HCT116 (cell line): ENCODE measurements around the gene SLC35F6. TPM values are rescaled to one million over a fixed set of nuclear protein-coding genes. Genes with fewer than 3 reads are reported as not detected.

Experiments
- ATAC-seq: fragments of 200-7000 bp; cut with Tn5 transposase; 2 replicates; pipeline ENCODE4 v1.9.1; 2020; ENCODE audit warnings: mild to moderate bottlenecking, moderate library complexity
- BruUV-seq: library from RNA; stranded (reverse); fragments of 400-500 nt; replicated peaks from 2 replicates; lab custom pipeline; 2021; lab: Mats Ljungman, UMichigan
- CTCF ChIA-PET: fragments of 300-600 bp; sonication (Branson Sonifier 250); formaldehyde crosslinking; loops from one replicate; lab custom pipeline; 2021; ENCODE audit warnings: antibody characterized with exemption; lab: Charles Lee
- POLR2A ChIA-PET: fragments of 300-600, 350-600 bp; sonication (Branson Sonifier 250); formaldehyde crosslinking; loops from one replicate; lab custom pipeline; 2021; ENCODE audit warnings: antibody characterized with exemption; lab: Charles Lee
- RAD21 ChIA-PET, 2 experiments: fragments of 300-600 bp; sonication (Branson Sonifier 250); formaldehyde crosslinking; loops; one replicate each; lab custom pipeline; 2023; ENCODE audit warnings: low total read pairs in 2 of 2; ENCODE audit not compliant: uncharacterized antibody in 2 of 2, unreplicated experiment in 2 of 2, low non-redundant PET in 1 of 2; lab: Charles Lee
- DNase-seq: peaks from one replicate; pipeline ENCODE4 v3.0.0-alpha.2; 2010; ENCODE audit warnings: low read depth, low spot score
- H2AFZ ChIP-seq: fragments of 200-600 bp; shearing (Covaris generic), sonication (generic); 2 replicates; pipeline ENCODE4 v1.6.1; 2017; ENCODE audit warnings: low read depth, mixed run types, mixed read lengths, antibody characterized with exemption, low read length; ENCODE audit not compliant: poor library complexity, severe bottlenecking
- H3K27ac ChIP-seq: 2 replicates; pipeline ENCODE4 v1.5.1; 2012; ENCODE audit warnings: low read depth, low read length
- H3K27me3 ChIP-seq: fragments of 200-600 bp; sonication (generic); 2 replicates; pipeline ENCODE4 v1.6.1; 2016; ENCODE audit warnings: mixed run types, low read length, mixed read lengths; ENCODE audit not compliant: insufficient read depth
- H3K36me3 ChIP-seq, 2 experiments: fragments of 200-500 bp in 1 of 2; fragments of 200-600 bp in 1 of 2; sonication (Bioruptor generic) in 1 of 2; sonication (generic) in 1 of 2; 2 replicates each; pipeline versions ENCODE4 v1.5.1 to v1.6.1; 2014 to 2016; ENCODE audit warnings: low read length in 2 of 2, inconsistent platforms in 1 of 2, mixed read lengths in 1 of 2, mixed run types in 1 of 2; ENCODE audit not compliant: insufficient read depth in 2 of 2, control insufficient read depth in 1 of 2
- H3K4me1 ChIP-seq, 2 experiments: fragments of 200-600 bp in 1 of 2; sonication (generic) in 1 of 2; 2 replicates each; pipeline versions ENCODE4 v1.5.1 to v1.6.1; 2012 to 2017; ENCODE audit warnings: low read length in 2 of 2, inconsistent platforms in 1 of 2, mild to moderate bottlenecking in 1 of 2, mixed read lengths in 1 of 2, mixed run types in 1 of 2, moderate library complexity in 1 of 2; ENCODE audit not compliant: insufficient read depth in 2 of 2, control insufficient read depth in 1 of 2
- H3K4me2 ChIP-seq: fragments of 200-600 bp; sonication (generic); 2 replicates; pipeline ENCODE4 v1.6.1; 2017; ENCODE audit warnings: mixed run types, low read length, mixed read lengths
- H3K4me3 ChIP-seq, 2 experiments: fragments of 200-600 bp in 1 of 2; sonication (generic) in 1 of 2; replicated peaks in 1 of 2; 2 replicates each; pipeline ENCODE4 v1.5.1; 2011 to 2016; ENCODE audit warnings: low read length in 2 of 2, control low read depth in 1 of 2, low read depth in 1 of 2, mild to moderate bottlenecking in 1 of 2, mixed read lengths in 1 of 2, mixed run types in 1 of 2
- H3K79me2 ChIP-seq: fragments of 200-600 bp; sonication (generic); 2 replicates; pipeline ENCODE4 v1.6.1; 2017; ENCODE audit warnings: mild to moderate bottlenecking, mixed run types, low read length, moderate library complexity, mixed read lengths; ENCODE audit not compliant: insufficient read depth
- H3K9ac ChIP-seq: fragments of 200-600 bp; sonication (generic); 2 replicates; pipeline ENCODE4 v1.6.1; 2016; ENCODE audit warnings: low read length, mixed read lengths
- H3K9me2 ChIP-seq: fragments of 200-600 bp; sonication (generic), shearing (Covaris generic); 2 replicates; pipeline ENCODE4 v1.6.1; 2017; ENCODE audit warnings: mixed run types, mild to moderate bottlenecking, moderate library complexity; ENCODE audit not compliant: insufficient read depth
- H3K9me3 ChIP-seq, 2 experiments: fragments of 200-500 bp in 1 of 2; fragments of 200-600 bp in 1 of 2; sonication (Bioruptor generic) in 1 of 2; sonication (generic) in 1 of 2; 2 replicates each; pipeline ENCODE4 v1.6.1; 2014 to 2017; ENCODE audit warnings: low read length in 2 of 2, mixed read lengths in 2 of 2, inconsistent platforms in 1 of 2, low read depth in 1 of 2, mild to moderate bottlenecking in 1 of 2, mixed run types in 1 of 2, moderate library complexity in 1 of 2; ENCODE audit not compliant: control insufficient read depth in 1 of 2, insufficient read depth in 1 of 2
- H4K20me1 ChIP-seq: fragments of 200-600 bp; sonication (generic), shearing (Covaris generic); 2 replicates; pipeline ENCODE4 v1.6.1; 2017; ENCODE audit warnings: mixed run types, mild to moderate bottlenecking, moderate library complexity; ENCODE audit not compliant: insufficient read depth
- CBX3 ChIP-seq: IDR thresholded peaks from 2 replicates; pipeline ENCODE4 v1.6.1; 2012; ENCODE audit warnings: low read depth
- ELF1 ChIP-seq: IDR thresholded peaks from 2 replicates; pipeline ENCODE4 v1.6.1; 2012; ENCODE audit warnings: low read depth, borderline replicate concordance
- EZH2 ChIP-seq: fragments of 200-600 bp; sonication (generic); IDR thresholded peaks from 2 replicates; pipeline ENCODE4 v1.6.1; 2017; ENCODE audit warnings: antibody characterized with exemption, mixed run types
- EZH2phosphoT487 ChIP-seq: fragments of 200-600 bp; IDR thresholded peaks from 2 replicates; pipeline ENCODE4 v1.6.1; 2018; ENCODE audit warnings: antibody characterized with exemption, borderline replicate concordance
- POLR2A ChIP-seq: IDR thresholded peaks from 2 replicates; pipeline ENCODE4 v1.7.0; 2011; ENCODE audit warnings: borderline replicate concordance; ENCODE audit not compliant: insufficient read depth, insufficient read length; ENCODE audit errors: extremely low read depth
- REST ChIP-seq: IDR thresholded peaks from 2 replicates; pipeline ENCODE4 v1.6.1; 2012; ENCODE audit warnings: low read depth
- YY1 ChIP-seq: IDR thresholded peaks from 2 replicates; pipeline ENCODE4 v1.6.1; 2011; ENCODE audit warnings: low read length, low read depth, moderate library complexity, mild to moderate bottlenecking; ENCODE audit not compliant: insufficient replicate concordance; ENCODE audit errors: extremely low read depth
- ZNF274 ChIP-seq: fragments of 200-500 bp; sonication (Bioruptor generic); IDR thresholded peaks from 2 replicates; pipeline ENCODE4 v1.6.1; 2014; ENCODE audit warnings: mild to moderate bottlenecking, low read depth, low read length, inconsistent platforms
- intact Hi-C: fragments of 100-400 bp; cut with micrococcal nuclease; formaldehyde crosslinking; loops from 2 replicates; pipeline ENCODE4 v1.10.0; 2022
- total RNA-seq: library from RNA; stranded (reverse); gene quantifications from one replicate; pipeline ENCODE4 v1.2.1, GENCODE V29; 2021; ENCODE audit not compliant: unreplicated experiment
- TF ChIP-seq, protein P1 (sequence below), 3 experiments: fragments of 200-600 bp in 1 of 3; sonication (generic) in 1 of 3; IDR thresholded peaks in 2 of 3; conservative IDR thresholded peaks in 1 of 3; 2 replicates each; pipeline ENCODE4 v1.5.1; 2012 to 2017; ENCODE audit warnings: low read depth in 2 of 3, low read length in 2 of 3, antibody characterized with exemption in 1 of 3, borderline replicate concordance in 1 of 3, control low read depth in 1 of 3, mild to moderate bottlenecking in 1 of 3, mixed read lengths in 1 of 3, mixed run types in 1 of 3, moderate library complexity in 1 of 3; ENCODE audit not compliant: insufficient read depth in 1 of 3

Gene SLC35F6
- total RNA-seq, 1 experiment from 2014 or later = 34.5 TPM

DNA sequence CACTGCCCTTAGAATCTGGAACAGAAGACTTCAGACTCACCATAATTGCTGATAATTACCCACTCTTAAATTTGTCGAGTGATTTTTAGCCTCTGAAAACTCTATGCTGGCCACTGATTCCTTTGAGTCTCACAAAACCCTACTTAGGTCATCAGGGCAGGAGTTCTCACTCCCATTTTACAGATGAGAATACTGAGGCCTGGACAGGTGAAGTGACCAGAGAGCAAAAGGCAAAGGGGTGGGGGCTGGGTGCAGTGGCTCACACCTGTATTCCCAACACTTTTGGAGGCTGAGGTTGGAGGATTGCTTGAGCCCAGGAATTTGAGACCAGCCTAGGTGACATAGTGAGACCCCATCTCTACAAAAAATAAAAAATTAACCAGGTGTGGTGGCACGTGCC, 34.8 kb upstream of the SLC35F6 start:
- no peak overlapping the region for H3K4me2 ChIP-seq
- no peak for TF ChIP-seq EZH2
- no peak for TF ChIP-seq ELF1
- TF ChIP-seq, all 23 proteins: peak for 0
- H3K4me1 ChIP-seq = peaks cover 14 to 18% of the 10 kb centered on the region in 2 experiments
- ATAC-seq = no peak
- H3K4me3 ChIP-seq = no peak overlapping the region
- H3K9me3 ChIP-seq = no peaks in the 10 kb centered on the region
- no peak overlapping the region for H3K27ac ChIP-seq
- RAD21 ChIA-PET = no interaction called here
- no peak overlapping the region for H3K9ac ChIP-seq
- H2AFZ ChIP-seq = no peak overlapping the region
- no peaks in the 10 kb centered on the region for H3K36me3 ChIP-seq
- POLR2A ChIA-PET = no interaction called here
- H3K9me2 ChIP-seq = no peaks in the 10 kb centered on the region
- BruUV-seq = no TSS peak
- H4K20me1 ChIP-seq = no peaks in the 10 kb centered on the region
- CTCF ChIA-PET = no interaction called here
- H3K27me3 ChIP-seq = no peaks in the 10 kb centered on the region
- intact Hi-C loops = no loop called here
- no peaks in the 10 kb centered on the region for H3K79me2 ChIP-seq
- no peak for DNase-seq

DNA sequence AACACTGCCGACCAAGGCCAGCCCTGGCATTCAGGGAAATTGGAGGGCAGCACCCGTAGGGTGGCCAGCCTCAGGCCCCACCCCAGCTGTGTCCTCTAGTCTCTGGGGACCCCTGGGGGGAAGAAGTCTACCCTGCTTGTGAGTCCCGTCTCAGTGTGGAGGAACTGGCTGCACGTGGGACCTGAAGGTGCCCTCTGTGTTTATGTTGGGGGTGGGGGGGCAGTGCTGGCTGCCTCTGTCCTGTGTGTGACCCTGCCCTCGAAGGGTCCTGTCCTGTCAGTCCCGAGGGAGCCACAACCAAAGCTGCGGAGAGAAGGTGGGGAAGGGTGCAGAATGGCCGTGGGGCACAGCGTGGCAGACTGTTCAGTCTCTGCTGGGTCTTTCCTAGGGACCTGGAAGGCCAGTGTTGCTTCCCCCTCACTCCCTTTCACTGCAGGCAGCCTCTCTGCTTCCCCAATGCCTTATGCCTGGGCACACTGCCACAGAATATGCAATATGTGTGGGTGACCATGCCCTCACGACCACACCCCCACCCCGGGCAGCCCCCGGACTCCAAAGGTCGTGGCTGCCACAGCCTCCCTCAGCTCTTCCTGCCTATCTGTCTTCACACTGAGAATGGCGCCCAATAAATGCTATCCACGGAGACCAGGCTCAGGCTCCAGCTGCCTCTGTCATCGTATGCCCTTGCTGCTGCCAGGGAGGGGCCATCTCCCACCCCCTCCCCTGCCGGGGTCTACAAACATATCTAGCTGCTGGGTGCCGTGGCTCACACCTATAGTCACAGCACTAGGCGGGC, 33.3 kb upstream of the SLC35F6 start:
- Histone ChIP-seq H3K9me2 (no peaks in the 10 kb centered on the region), H4K20me1 (no peaks in the 10 kb centered on the region), H3K4me2 (no peak overlapping the region), H3K36me3 (no peaks in the 10 kb centered on the region), H3K9ac (no peak overlapping the region), H3K4me3 (no peak overlapping the region), H2AFZ (no peak overlapping the region), H3K9me3 (no peaks in the 10 kb centered on the region), H3K27me3 (no peaks in the 10 kb centered on the region), H3K79me2 (no peaks in the 10 kb centered on the region), H3K27ac (no peak overlapping the region), H3K4me1 (peaks cover 0 to 9% of the 10 kb centered on the region in 2 experiments; a peak in 3 of 4 replicates)
- no peak for DNase-seq
- ChIA-PET CTCF (interaction anchor here (1.5 kb wide), 1 partner anchor 126 kb away, joined by 3 read pairs; no protein-coding TSS in a partner anchor), POLR2A (no interaction called here), RAD21 (no interaction called here)
- TF ChIP-seq EZH2phosphoT487 (no peak), POLR2A (no peak), CBX3 (no peak), REST (no peak), YY1 (no peak), ZNF274 (no peak)
- TF ChIP-seq, protein P1, sequence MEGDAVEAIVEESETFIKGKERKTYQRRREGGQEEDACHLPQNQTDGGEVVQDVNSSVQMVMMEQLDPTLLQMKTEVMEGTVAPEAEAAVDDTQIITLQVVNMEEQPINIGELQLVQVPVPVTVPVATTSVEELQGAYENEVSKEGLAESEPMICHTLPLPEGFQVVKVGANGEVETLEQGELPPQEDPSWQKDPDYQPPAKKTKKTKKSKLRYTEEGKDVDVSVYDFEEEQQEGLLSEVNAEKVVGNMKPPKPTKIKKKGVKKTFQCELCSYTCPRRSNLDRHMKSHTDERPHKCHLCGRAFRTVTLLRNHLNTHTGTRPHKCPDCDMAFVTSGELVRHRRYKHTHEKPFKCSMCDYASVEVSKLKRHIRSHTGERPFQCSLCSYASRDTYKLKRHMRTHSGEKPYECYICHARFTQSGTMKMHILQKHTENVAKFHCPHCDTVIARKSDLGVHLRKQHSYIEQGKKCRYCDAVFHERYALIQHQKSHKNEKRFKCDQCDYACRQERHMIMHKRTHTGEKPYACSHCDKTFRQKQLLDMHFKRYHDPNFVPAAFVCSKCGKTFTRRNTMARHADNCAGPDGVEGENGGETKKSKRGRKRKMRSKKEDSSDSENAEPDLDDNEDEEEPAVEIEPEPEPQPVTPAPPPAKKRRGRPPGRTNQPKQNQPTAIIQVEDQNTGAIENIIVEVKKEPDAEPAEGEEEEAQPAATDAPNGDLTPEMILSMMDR (IDR thresholded peaks at IDR 0.05 in 2 of 3, conservative IDR thresholded peaks at IDR 0.05 in 1 of 3; ENCODE audit: borderline replicate concordance in 1 of 3, insufficient read depth in 1 of 3, low read depth in 2 of 3, low read length in 2 of 3) = no peak
- intact Hi-C loops = no loop called here
- no peak for ATAC-seq
- no TSS peak for BruUV-seq
